NCI-H2107 treated with DMSO at 0.1 percent for 48 hours (cell line): ENCODE results near the gene DBNDD1.
"Not testable (repeated sequence)": the region's sequence is repeated elsewhere in the genome, so short reads cannot be mapped to it uniquely, and the experiment has no call there.

Experiments
- DNase-seq: peaks from one replicate; lab custom pipeline; 2025; ENCODE audit not compliant: unreplicated experiment; lab: John Stamatoyannopoulos, UW

Gene DBNDD1

DNA sequence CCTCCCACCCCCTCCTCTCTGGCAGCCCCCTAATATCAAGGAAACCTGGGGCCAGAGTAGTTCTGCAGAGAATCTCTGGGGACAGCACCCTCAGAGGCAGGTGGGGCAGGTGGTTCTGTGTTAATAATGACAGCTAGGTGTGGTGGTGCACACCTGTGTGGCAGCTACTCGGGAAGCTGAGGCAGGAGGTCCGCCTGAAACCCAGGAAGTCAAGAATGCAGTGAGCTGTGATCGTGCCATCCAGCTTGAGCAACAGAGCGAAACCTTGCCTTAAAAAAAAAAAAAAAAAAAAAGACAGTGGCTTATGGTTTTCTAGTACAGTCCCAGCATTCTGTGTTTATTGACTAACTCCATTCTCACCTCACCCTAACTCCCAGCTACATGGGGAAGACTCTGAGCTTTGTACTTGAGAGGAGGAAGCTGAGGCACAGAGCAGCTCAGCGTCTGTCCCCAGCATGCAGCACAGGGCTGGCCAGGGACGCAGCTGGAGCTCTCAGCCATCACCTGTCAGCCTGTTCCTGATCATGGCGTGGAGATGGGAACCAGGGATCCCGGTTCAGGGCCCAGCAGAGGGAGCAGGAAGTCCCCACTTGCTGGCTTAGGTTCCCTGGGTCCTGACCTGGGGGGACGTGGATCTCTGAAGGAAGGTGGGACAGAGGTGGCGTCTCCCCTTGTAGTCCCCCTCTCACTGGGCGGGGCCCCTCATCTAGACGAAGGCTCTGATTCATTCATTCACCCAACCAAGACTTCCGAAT is 6.1 kb downstream of the DBNDD1 start:
- DNase-seq: no peak

DNA sequence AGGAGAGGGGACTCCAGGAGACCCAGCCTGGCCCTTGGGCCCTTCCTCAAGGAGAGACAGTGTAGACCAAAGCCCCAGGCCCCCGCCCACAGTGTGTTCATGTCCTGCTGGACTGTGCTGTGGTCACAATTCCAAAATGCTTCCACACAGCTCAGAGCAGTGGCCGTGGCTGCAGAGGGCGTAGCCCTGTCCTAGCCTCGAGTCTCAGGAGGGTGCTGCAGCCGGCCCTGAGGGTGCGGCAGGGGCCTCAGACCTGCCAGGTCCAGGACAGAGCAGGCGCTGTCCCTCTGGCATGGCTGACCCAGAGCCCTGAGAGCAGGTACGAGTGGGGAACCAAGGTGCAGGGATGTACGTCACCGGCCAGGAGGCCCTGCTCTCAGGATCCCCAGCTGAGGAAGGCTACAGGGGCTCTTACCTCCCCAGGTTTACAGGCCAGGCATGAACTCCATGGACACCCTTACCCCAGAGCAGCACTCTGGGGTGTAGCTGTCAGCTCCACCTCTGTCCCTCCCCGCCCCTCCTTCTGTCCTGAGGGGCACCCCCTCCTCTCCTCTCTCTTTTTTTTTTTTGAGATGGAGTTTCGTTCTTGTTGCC is 7.3 kb downstream of the DBNDD1 start:
- no peak for DNase-seq

DNA sequence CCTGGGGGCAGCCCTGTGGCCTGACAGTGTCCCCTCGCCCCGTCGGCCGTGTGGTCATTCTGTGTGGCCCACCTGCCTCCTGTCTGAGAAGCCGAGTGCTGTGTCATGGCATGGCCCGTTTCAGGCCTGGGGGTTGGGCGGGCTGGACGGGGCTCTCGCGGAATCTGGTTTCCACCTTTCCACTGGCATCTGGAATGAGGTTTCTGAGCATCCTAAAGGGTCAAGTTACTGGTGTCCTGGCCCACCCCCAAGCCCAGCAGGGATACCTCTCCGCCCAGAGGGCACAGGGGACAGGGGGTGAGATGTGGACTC is 7.8 kb downstream of the DBNDD1 start:
- DNase-seq: no peak

DNA sequence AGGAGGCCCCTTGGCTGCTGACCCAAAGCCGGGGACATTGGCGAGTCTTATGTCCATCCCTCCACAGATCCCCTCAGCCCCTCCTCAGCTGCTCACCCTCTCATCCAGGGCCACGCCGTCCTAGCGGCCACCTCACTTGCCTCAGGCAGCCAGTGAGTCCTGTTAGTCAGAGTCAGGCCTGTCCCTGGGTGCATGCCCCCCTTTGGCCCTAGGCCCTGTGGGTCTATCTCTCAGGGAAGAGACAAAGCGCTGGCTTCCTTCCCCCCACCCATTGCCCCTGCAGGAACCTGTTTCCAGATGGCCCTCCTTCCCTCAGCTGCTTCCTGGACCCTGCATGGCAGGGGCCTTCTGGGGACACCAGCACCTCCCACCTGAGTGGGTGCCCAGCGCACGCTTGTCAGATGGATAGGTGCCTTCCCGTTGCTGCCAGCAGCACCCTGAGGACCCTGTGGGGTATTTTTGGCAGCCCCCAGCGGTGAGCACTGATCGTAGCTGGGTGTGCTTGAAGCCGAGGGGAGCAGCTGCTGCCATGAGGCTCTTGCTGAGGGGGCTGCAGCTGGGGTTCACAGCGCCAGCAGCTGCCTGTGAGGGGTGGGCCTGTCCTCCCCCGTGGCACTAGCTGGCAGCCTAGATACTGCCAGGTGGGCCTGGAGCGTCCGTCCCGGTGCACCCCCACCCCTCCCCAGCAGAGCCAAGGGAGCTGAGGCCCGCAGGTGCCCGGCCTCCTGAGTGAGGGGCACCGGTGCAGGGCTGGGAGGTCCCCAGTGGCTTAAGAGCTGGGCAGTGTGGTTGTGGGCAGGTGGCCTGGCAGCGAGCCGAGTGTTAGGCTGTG is 8.4 kb downstream of the DBNDD1 start:
- no peak for DNase-seq

DNA sequence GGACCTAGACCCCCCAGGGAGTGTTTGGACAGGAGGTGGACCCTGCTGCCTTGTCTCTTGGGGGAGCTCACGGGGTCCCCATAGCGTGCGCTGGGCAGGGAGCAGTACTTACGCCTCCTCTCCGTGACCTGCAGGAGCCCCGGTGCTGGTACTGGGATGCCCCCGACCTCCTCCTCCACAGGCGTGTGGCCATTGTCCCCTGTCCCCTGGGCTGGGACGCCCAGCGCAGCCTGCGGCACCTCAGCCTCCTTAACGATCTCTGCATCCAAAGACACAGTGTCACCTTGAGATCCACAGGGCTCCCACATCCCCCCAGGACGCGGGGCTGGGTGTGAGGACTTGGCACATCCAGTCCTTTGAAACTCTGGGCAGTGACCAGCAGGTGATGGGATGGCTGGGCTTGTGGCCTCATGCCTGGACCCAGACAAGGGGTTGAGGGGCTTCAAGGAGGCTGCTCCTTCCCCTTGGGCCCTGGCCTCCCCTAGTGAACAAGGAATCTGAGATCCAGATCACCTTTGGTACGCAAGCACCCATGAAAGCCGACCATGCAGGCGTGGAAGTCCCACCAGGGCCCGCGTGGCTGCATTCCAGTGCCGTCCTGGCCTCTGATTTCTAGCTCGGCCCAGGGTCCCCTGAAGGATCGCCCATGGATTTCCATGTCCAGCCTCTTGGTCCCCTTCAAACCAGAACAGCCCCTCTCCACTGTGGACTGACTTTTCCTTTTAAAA is 9.9 kb downstream of the DBNDD1 start:
- no peak for DNase-seq

DNA sequence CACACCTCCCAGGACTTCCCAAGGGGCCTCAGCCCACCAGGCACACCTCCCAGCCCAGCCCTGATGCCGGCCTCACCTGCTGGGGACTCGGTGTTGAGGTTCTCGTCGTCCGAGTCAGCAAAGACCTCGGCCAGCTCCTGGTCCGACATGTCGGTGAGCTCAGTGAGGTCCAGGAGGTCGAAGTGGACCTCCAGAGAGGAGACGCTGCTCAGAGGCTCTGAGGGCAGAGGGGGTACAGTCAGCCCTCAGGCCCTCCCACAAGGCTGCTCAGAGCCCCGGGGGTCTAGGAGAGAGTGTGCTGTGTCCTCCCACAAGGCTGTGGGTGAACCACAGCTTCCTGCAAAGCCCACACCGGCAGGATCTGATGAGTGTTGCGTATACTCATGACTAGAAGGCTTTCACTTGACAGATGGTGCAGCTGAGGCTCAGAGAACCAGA is 10.5 kb downstream of the DBNDD1 start:
- DNase-seq: no peak

DNA sequence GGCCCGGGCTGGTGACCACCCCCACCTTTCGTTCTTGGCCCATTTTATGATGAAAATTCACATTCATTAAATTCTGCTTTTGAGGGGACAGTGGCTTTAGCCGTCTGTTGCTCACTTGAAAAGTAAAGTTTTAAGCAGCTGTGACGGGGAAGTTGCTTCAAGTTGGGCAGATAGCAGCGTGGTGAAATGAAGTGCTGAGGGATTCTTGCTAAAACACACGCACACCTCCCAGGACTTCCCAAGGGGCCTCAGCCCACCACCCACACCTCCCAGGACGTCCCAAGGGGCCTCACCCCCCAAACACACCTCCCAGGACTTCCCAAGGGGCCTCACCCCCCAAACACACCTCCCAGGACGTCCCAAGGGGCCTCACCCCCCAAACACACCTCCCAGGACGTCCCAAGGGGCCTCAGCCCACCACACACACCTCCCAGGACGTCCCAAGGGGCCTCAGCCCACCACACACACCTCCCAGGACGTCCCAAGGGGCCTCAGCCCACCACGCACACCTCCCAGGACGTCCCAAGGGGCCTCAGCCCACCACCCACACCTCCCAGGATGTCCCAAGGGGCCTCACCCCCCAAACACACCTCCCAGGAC is 11.5 kb downstream of the DBNDD1 start:
- not testable (repeated sequence) for DNase-seq

DNA sequence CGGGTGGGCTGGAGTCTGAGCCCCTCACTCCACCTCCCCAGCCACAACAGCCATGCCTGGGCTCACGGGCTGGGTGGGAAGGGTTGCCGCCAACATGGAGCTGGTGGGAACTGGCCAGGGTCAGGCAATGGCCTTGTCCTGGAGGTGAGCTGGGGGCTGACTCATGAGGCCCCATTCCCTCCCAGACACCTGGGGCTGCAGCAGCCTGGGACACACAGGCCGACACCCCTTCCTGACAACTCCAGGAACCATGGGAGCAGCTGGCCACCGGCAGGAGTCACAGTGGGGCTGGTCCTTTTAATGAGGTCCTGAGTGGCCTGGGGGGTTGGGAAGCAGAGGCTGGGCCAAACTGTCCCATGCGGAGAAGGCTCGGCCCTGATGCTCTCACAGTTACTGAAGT is 12.2 kb downstream of the DBNDD1 start:
- DNase-seq: no peak

DNA sequence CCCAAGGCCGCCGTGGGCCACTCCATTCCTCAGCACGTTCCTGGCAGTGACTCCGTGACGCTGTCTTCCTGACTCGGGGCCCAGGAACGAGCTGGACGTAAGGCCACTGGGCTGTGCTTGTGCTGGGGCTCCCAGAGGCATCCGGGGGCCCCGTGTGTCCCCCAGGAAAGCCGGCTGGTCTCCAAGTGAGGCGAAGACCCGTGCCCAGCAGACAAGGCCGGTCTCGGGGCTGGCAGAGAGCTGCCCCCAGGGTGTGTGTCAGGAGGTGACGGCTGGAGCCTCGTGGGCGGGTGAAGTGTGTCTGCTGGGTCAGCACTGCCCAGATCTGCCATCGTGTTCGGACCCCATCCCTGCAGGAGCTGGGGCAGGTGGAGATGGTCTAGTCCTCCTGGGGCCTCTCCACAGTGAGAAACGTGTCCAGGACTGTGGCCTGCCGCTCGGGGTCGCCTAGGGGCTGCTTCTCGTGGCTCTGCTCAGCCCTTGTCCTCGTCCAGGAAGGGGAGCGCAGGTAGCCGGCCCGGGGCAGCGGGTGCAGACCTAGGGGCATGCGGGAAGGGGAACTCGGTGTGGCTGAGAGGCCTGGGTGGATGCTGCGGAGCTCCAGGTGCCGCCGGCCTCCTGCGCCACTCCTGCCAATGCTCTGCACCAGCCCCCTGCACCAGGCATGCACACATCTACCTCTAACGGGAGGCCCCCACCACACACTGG is 13.1 kb downstream of the DBNDD1 start:
- no peak for DNase-seq

DNA sequence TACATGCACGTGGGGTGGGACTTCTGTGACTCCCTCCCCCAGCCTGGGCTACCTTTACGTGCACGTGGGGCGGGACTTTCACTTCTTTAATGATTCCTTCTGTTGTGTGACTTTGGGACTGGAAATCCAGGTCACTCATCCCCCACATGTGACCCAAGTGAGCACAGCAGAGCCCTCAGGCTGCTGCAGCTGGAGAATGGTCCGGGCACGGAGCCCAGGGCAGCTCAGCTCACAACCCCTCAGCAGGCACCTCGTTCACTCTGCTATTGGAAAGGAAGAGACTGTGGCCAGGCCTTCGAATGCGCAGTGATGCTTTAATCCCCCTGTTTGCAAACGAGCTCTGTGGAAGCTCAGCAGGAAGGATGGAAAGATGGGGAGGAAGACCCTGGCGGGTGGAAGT is 14.7 kb downstream of the DBNDD1 start:
- DNase-seq: no peak

DNA sequence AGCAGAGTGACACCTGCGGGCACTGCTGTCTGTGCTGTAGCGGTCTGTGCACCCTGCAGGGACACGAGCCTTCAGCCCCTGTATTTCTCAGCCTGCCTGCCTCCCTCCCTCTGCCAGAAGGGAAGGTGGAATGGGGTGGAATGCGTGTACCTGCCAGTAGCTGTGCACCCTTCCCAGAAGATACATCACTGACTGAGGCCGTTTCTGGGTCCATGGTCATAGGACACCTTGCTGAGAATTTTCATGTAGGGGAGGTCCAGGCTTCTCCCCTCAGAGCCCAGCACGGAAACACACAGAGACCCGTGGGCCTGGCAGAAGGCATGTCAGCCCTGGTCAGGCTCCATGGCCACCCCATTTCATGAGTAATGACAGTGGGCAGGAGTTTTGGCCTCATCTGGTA is 16.5 kb downstream of the DBNDD1 start:
- DNase-seq: no peak

DNA sequence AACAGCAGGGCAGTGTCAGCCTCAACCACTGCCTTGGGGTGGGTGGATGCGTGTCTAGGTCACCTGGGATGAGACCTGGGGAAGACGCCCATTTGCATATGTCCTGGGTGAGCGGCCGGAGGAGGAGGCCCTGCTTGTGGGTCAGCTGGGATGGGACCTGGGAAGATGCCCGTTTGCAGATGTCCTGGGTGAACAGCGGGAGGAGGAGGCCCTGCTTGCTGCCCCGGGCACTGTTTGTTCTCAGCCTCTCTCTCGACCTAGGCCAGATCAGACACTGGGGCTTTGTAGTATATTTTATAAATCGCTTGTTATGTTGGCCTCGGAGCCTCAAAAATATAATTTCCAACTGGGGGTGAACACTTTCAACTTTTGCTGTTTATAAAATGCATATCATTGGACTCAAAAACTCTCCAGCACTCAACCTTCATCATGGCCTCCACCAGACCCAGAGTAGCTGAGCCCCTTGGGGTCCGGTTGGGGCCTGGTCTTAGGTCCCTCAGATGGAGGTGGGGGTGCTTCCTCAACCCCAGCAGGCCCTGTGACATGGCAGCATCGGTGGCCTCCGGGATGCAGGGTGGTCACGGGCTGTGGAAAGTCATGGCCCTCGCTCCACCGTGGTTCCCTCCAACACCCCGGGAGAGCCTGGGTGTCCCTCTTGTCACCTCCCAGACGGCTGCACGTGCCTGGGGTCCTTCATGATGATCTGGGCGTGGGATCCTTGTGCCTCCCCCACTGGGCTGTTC is 17.3 kb downstream of the DBNDD1 start:
- DNase-seq: no peak

DNA sequence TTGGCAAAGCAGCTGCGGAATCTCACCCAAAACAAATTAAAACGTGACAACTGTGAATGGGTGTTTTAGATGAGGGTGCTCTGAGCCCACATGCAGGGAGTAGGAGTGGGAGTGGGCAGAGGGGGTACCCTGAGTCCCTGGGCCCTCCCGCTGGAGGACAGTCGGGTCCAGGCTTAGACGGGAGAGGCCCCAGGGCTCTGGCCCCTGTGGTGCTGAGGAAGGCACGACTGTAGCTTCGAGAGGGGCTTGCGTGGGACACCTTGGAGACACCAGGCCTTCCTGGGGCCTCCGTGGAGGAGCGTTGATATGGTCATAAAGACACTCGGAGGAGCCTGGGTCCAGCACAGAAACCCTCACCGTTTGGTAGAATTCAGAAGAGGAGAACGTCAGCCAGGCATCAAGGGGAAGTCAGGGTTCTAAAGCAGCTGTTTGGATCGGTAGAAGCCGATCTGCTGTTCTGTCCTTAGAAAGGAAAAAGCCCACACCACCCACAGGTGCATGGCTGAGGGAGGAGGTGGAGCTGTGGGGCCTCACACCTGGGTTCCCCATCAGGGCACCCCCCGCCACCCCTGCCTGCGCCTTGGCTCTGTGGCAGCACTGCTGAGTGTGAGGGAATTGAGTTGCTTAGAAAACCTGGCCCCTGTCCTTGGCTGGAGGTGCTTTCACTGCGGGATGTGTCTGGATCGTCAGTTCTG is 18.4 kb downstream of the DBNDD1 start:
- no peak for DNase-seq

DNA sequence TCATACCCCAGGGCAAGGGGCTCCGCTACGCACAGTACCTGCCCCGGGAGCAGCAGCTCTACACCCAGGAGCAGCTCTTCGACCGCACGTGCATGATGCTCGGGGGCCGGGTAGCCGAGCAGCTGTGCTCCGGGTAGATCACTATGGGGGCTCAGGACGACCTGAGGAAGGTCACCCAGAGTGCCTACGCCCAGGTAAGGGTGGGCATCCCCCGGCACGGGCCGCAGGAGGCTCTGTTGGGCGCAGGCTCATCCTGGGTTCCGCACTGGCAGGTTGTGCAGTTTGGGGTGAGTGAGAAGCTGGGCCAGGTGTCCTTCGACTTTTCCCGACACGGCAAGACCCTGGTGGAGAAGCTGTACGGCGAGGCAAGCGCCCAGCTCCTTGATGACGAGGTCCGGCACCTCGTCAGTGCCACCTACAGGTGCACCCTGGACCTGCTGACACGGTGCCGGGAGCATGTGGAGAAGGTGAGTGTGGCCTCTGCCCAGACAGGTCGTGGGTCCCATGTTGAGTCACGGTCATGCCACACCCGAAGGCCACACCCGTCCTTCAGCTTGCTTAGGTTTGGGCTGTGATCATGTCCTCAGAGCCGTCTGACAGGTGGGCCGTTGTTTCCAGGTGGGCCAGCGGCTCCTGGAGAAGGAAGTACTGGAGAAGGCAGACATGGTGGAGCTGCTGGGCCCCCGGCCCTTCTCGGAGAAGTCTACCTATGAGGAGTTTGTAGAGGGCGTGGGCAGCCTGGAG is 19.3 kb downstream of the DBNDD1 start:
- no peak for DNase-seq

DNA sequence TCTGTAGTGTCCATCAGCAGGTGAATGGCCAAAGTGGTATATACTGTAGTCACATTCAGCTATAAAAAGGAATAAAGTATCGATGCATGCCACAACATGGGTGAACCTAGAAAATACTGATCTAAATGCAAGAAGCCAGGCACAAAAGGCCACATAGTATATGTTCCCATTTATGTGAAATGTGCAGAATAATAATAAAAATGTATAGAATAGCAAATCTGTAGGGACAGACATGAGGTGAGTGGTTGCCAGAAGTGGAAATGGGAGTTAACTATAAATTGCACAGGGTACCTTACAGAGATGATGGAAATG is 23.1 kb downstream of the DBNDD1 start:
- no peak for DNase-seq

DNA sequence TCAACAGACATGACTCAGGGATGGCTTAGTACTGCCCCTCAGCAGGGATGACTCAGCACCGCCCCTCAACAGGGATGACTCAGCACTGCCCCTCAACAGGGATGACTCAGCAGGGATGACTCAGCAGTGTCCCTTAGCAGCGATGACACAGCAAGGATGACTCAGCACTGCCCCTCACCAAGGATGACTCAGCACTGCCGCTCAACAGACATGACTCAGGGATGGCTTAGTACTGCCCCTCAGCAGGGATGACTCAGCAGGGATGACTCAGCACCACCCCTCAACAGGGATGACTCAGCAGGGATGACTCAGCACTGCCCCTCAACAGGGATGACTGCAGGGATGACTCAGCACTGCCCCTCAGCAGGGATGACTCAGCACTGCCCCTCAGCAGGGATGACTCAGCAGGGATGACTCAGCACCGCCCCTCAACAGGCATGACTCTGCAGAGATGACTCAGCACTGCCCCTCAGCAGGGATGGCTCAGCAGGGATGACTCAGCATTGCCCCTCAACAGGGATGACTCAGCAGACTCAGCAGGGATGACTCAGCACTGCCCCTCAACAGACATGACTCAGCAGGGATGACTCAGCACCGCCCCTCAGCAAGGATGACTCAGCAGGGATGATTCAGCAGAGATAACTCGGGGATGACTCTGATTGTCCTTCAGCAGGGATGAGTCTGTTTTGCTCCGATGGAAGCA is 23.6 kb downstream of the DBNDD1 start:
- not testable (repeated sequence) for DNase-seq

DNA sequence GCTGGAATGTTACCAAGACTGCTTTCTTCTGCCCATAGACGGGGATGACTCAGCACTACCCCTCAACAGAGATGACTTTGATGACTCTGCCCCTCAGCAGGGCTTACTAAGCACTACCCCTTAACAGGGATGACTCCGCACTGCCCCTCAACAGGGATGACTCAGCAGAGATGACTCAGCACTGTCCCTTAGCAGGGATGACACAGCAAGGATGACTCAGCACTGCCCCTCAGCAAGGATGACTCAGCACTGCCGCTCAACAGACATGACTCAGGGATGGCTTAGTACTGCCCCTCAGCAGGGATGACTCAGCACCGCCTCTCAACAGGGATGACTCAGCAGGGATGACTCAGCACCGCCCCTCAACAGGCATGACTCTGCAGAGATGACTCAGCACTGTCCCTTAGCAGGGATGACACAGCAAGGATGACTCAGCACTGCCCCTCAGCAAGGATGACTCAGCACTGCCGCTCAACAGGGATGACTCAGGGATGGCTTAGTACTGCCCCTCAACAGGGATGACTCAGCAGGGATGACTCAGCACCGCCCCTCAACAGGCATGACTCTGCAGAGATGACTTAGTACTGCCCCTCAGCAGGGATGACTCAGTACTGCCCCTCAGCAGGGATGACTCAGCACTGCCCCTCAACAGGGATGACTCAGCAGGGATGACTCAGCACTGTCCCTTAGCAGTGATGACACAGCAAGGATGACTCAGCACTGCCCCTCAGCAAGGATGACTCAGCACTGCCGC is 24.4 kb downstream of the DBNDD1 start:
- DNase-seq: not testable (repeated sequence)
